Suprapubic skin (tissue), 4 donors: ENCODE data around the gene TRAF3IP1. TPM values are rescaled to one million over a fixed set of nuclear protein-coding genes. Genes with fewer than 3 reads are reported as not detected.

ENCODE experiments used
- DNase-seq, 2 donors: peaks; one replicate each; pipeline ENCODE4 v3.0.0-alpha.2; 2019; ENCODE audit warnings: low spot score in 2 of 2
- H3K27ac ChIP-seq: fragments of 200-600 bp; sonication (generic); one replicate; pipeline ENCODE4 v1.5.1; 2019
- H3K27me3 ChIP-seq: fragments of 200-600 bp; sonication (generic); one replicate; pipeline ENCODE4 v1.5.1; 2019
- H3K36me3 ChIP-seq: fragments of 200-600 bp; sonication (generic); one replicate; pipeline ENCODE4 v1.5.1; 2019
- H3K4me1 ChIP-seq: fragments of 200-600 bp; sonication (generic); one replicate; pipeline ENCODE4 v1.5.1; 2019
- H3K4me3 ChIP-seq: fragments of 200-600 bp; sonication (generic); one replicate; pipeline ENCODE4 v1.5.1; 2019; ENCODE audit warnings: mild to moderate bottlenecking
- H3K9me3 ChIP-seq: fragments of 200-600 bp; sonication (generic); one replicate; pipeline ENCODE4 v1.5.1; 2019
- CTCF ChIP-seq, 2 donors: fragments of 200-600 bp in 1 of 2; fragments of 450-650 bp in 1 of 2; sonication (generic) in 1 of 2; IDR thresholded peaks; one replicate each; pipeline ENCODE4 v1.5.1; 2016 to 2019; ENCODE audit warnings: antibody characterized with exemption in 2 of 2, mild to moderate bottlenecking in 1 of 2, moderate library complexity in 1 of 2
- EP300 ChIP-seq: sonication (generic); formaldehyde crosslinking; IDR thresholded peaks from one replicate; pipeline ENCODE4 v1.6.1; 2017; ENCODE audit warnings: antibody characterized with exemption
- POLR2A ChIP-seq, 2 donors: fragments of 450-650 bp; IDR thresholded peaks; one replicate each; pipeline ENCODE4 v1.6.1; 2017; ENCODE audit warnings: antibody characterized with exemption in 2 of 2, mild to moderate bottlenecking in 2 of 2, moderate library complexity in 2 of 2
- POLR2AphosphoS5 ChIP-seq, 3 donors: sonication (generic); formaldehyde crosslinking; IDR thresholded peaks; one replicate each; pipeline ENCODE4 v1.6.1; 2017; ENCODE audit warnings: antibody characterized with exemption in 3 of 3
- WGBS: methylation state at CpG from one replicate; pipeline ENCODE4 v1.1.5; 2018; 5-methylcytosine and 5-hydroxymethylcytosine counted together
- total RNA-seq, 4 donors: library from RNA; depleted of rRNA; stranded (reverse); fragments of >200 nt; gene quantifications; one replicate each; pipeline ENCODE4 v1.1.0, GENCODE V29; 2016

TRAF3IP1 gene
- total RNA-seq, 4 donors from 2014 or later = 10.2 to 15.4 (median 10.6) TPM

DNA sequence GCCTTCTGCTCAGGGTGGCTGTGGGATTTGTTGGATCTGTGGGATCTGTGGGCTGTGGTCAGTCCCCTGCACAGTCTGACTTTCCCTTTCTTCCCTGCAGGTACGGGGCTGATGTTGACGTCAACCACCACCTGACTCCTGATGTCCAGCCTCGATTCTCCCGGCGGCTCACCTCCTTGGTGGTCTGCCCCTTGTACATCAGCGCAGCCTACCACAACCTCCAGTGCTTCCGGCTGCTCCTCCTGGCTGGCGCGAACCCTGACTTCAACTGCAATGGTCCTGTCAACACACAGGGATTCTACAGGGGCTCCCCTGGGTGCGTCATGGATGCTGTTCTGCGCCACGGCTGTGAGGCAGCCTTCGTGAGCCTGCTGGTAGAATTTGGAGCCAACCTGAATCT lies 123.9 kb downstream of the TRAF3IP1 start:
- Histone ChIP-seq H3K4me3 (no peak overlapping the region), H3K36me3 (peaks cover 42% of the 10 kb centered on the region), H3K4me1 (peaks cover 12% of the 10 kb centered on the region), H3K27ac (no peak overlapping the region), H3K9me3 (no peaks in the 10 kb centered on the region), H3K27me3 (no peaks in the 10 kb centered on the region)
- TF ChIP-seq POLR2AphosphoS5 (IDR thresholded peaks at IDR 0.05) (no peak), POLR2A (IDR thresholded peaks at IDR 0.05) (no peak), CTCF (IDR thresholded peaks at IDR 0.05) (no peak), EP300 (no peak)
- DNase-seq = no peak
- 96% methylated on average over 13 of the region's 13 CpGs for WGBS

GRCh38 chr2:238445409-238446190 lies 125.3 kb downstream of the TRAF3IP1 start:
- TF ChIP-seq EP300 (no peak), CTCF (IDR thresholded peaks at IDR 0.05) (no peak), POLR2AphosphoS5 (IDR thresholded peaks at IDR 0.05) (no peak), POLR2A (IDR thresholded peaks at IDR 0.05) (no peak)
- H3K27ac ChIP-seq = no peak overlapping the region
- WGBS = 90% methylated on average over 17 of the region's 17 CpGs
- DNase-seq = no peak
- peaks cover 48% of the 10 kb centered on the region for H3K36me3 ChIP-seq
- H3K4me3 ChIP-seq = no peak overlapping the region
- no peaks in the 10 kb centered on the region for H3K27me3 ChIP-seq
- H3K9me3 ChIP-seq = no peaks in the 10 kb centered on the region
- peaks cover 7% of the 10 kb centered on the region for H3K4me1 ChIP-seq

GRCh38 chr2:238446371-238446770 lies 126.1 kb downstream of the TRAF3IP1 start:
- 97% methylated on average over 8 of the region's 8 CpGs for WGBS
- H3K36me3 ChIP-seq = peaks cover 55% of the 10 kb centered on the region
- no peak overlapping the region for H3K27ac ChIP-seq
- no peak for DNase-seq
- H3K9me3 ChIP-seq = no peaks in the 10 kb centered on the region
- H3K27me3 ChIP-seq = no peaks in the 10 kb centered on the region
- peaks cover 10% of the 10 kb centered on the region for H3K4me1 ChIP-seq
- H3K4me3 ChIP-seq = no peak overlapping the region
- TF ChIP-seq POLR2A (IDR thresholded peaks at IDR 0.05) = no peak

DNA sequence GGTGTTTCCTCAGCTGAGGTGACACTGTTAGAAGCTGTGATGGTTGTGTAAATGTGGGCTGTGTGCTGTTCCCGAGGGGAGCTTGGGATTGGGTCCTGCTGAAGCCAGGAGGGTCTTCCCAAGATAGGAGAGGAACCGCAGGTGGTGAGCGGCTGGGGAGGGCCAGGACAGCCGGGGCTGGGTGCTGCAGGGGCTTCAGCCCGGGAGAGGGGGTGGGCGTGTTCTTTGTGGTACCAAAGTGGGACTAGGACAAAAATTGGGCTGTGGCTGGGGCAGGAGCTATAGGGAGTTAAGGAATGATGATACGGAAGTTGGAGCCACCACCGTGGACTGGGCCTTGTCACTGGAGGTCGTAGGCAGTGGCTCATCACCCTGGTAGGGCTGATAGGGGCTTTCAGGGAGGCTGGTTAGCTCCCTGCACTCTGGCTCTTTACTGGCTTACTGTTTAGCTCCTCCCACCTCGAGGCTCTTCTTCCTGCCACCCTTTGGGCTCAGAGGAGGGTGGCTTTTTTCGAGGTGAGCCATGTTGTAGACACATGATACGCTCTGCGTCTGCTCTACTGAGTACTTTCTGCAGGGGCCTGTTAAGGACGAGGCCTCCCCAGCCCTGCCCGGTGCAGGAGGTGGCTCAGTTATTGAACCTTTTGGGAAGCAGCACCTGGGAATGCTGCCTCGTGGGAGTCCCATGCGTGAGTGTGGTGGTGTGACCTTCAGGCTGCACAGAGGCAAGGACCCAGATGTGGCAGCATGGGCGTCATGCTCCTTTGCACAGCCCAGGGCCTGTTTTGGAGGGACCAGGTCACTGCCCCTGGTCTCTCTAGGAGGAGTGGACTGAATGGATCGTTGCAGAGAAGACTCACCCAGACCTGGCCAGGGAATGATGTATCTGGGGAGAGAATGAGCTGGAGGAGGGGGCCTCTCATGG lies 128.0 kb downstream of the TRAF3IP1 start:
- 87% methylated on average over 15 of the region's 19 CpGs for WGBS
- H3K9me3 ChIP-seq = no peaks in the 10 kb centered on the region
- no peak for TF ChIP-seq POLR2A (IDR thresholded peaks at IDR 0.05)
- TF ChIP-seq POLR2AphosphoS5 (IDR thresholded peaks at IDR 0.05) = no peak
- TF ChIP-seq CTCF (IDR thresholded peaks at IDR 0.05) = no peak
- TF ChIP-seq EP300 = no peak
- DNase-seq = no peak
- H3K4me1 ChIP-seq = peaks cover 3% of the 10 kb centered on the region
- H3K27me3 ChIP-seq = no peaks in the 10 kb centered on the region
- H3K36me3 ChIP-seq = peaks cover 64% of the 10 kb centered on the region
- no peak overlapping the region for H3K4me3 ChIP-seq
- H3K27ac ChIP-seq = no peak overlapping the region

GRCh38 chr2:238449241-238449640 lies 128.9 kb downstream of the TRAF3IP1 start:
- peaks cover 62% of the 10 kb centered on the region for H3K36me3 ChIP-seq
- WGBS = 89% methylated on average over 8 of the region's 8 CpGs
- H3K4me1 ChIP-seq = peaks cover 3% of the 10 kb centered on the region
- DNase-seq = no peak
- no peak overlapping the region for H3K27ac ChIP-seq
- no peaks in the 10 kb centered on the region for H3K9me3 ChIP-seq
- H3K27me3 ChIP-seq = no peaks in the 10 kb centered on the region
- TF ChIP-seq POLR2AphosphoS5 (IDR thresholded peaks at IDR 0.05) = no peak
- no peak for TF ChIP-seq POLR2A (IDR thresholded peaks at IDR 0.05)
- TF ChIP-seq CTCF (IDR thresholded peaks at IDR 0.05) = no peak
- TF ChIP-seq EP300 = no peak
- no peak overlapping the region for H3K4me3 ChIP-seq
